SK-N-SH (cell line): ENCODE measurements around the gene CNTN4. TPM values are rescaled to one million over a fixed set of nuclear protein-coding genes. Genes with fewer than 3 reads are reported as not detected.

Source experiments
- CTCF ChIA-PET: fragments of 300-600, 350-600 bp; formaldehyde crosslinking; extraction: SDS; loops from one replicate; lab custom pipeline; 2021; lab: Yijun Ruan, JAX
- POLR2A ChIA-PET: fragments of 350-600 bp; sonication (Branson Sonifier 250); formaldehyde crosslinking; extraction: SDS; loops from one replicate; lab custom pipeline; 2020; ENCODE audit warnings: antibody characterized with exemption, inconsistent platforms; lab: Yijun Ruan, JAX
- DNase-seq: peaks from one replicate; pipeline ENCODE4 v3.0.0; 2012
- H2AFZ ChIP-seq: fragments of 200-600 bp; sonication (generic); 2 replicates; pipeline ENCODE4 v1.8.1; 2016; ENCODE audit warnings: antibody characterized with exemption, mild to moderate bottlenecking, low read depth
- H3F3A ChIP-seq: fragments of 200-600 bp; sonication (generic); replicated peaks from 2 replicates; pipeline ENCODE3; 2016; ENCODE audit warnings: antibody characterized with exemption, mild to moderate bottlenecking; ENCODE audit not compliant: insufficient read depth
- H3K27ac ChIP-seq, 2 experiments: fragments of 200-500 bp in 1 of 2; fragments of 200-600 bp in 1 of 2; sonication (Bioruptor generic) in 1 of 2; sonication (generic), shearing (Covaris generic) in 1 of 2; 2 replicates each; pipeline versions ENCODE4 v1.5.1 to v1.6.1; 2014 to 2016; ENCODE audit warnings: low read depth in 2 of 2, inconsistent platforms in 1 of 2, low read length in 1 of 2, mild to moderate bottlenecking in 1 of 2, mixed read lengths in 1 of 2
- H3K27me3 ChIP-seq: fragments of 200-600 bp; sonication (generic), shearing (Covaris generic); 2 replicates; pipeline ENCODE4 v1.6.1; 2016; ENCODE audit warnings: mixed run types; ENCODE audit not compliant: insufficient read depth
- H3K36me3 ChIP-seq, 2 experiments: fragments of 200-500 bp in 1 of 2; fragments of 200-600 bp in 1 of 2; sonication (Bioruptor generic) in 1 of 2; sonication (generic) in 1 of 2; replicated peaks in 1 of 2; 2 replicates each; pipeline versions ENCODE3 to v1.5.1; 2014 to 2016; ENCODE audit warnings: low read length in 1 of 2, mild to moderate bottlenecking in 1 of 2; ENCODE audit not compliant: insufficient read depth in 2 of 2, control insufficient read depth in 1 of 2
- H3K4me1 ChIP-seq, 2 experiments: fragments of 200-500 bp in 1 of 2; fragments of 200-600 bp in 1 of 2; sonication (Bioruptor generic) in 1 of 2; sonication (generic), shearing (Covaris generic) in 1 of 2; 2 replicates each; pipeline versions ENCODE4 v1.5.1 to v1.6.1; 2014 to 2016; ENCODE audit warnings: low read depth in 1 of 2, low read length in 1 of 2, mixed run types in 1 of 2; ENCODE audit not compliant: insufficient read depth in 2 of 2, control insufficient read depth in 1 of 2
- H3K4me2 ChIP-seq: fragments of 200-600 bp; sonication (generic), shearing (Covaris generic); 2 replicates; pipeline ENCODE4 v1.6.1; 2017; ENCODE audit warnings: mixed run types
- H3K4me3 ChIP-seq, 2 experiments: fragments of 200-500 bp in 1 of 2; fragments of 200-600 bp in 1 of 2; sonication (Bioruptor generic) in 1 of 2; sonication (generic), shearing (Covaris generic) in 1 of 2; 2 replicates each; pipeline versions ENCODE4 v1.5.1 to v1.8.1; 2014 to 2016; ENCODE audit warnings: low read depth in 2 of 2, inconsistent platforms in 1 of 2, low read length in 1 of 2, mild to moderate bottlenecking in 1 of 2, mixed read lengths in 1 of 2, moderate library complexity in 1 of 2
- H3K79me2 ChIP-seq: fragments of 200-600 bp; sonication (generic); 2 replicates; pipeline ENCODE4 v1.8.1; 2017; ENCODE audit warnings: mild to moderate bottlenecking; ENCODE audit not compliant: insufficient read depth
- H3K9ac ChIP-seq: fragments of 200-600 bp; sonication (generic); 2 replicates; pipeline ENCODE4 v1.6.1; 2017; ENCODE audit warnings: mixed run types
- H3K9me2 ChIP-seq: fragments of 200-600 bp; sonication (generic); 2 replicates; pipeline ENCODE4 v1.6.1; 2017; ENCODE audit warnings: mixed run types
- H3K9me3 ChIP-seq: fragments of 200-600 bp; sonication (generic); 2 replicates; pipeline ENCODE4 v1.6.1; 2017; ENCODE audit warnings: mixed run types, mild to moderate bottlenecking, moderate library complexity
- H4K20me1 ChIP-seq: fragments of 200-600 bp; sonication (generic); 2 replicates; pipeline ENCODE4 v1.6.1; 2017; ENCODE audit warnings: mild to moderate bottlenecking, mixed run types; ENCODE audit not compliant: insufficient read depth
- CTCF ChIP-seq: fragments of 200-600 bp; sonication (generic); IDR thresholded peaks from 2 replicates; pipeline ENCODE4 v1.6.1; 2017; ENCODE audit warnings: antibody characterized with exemption, mild to moderate bottlenecking, moderate library complexity
- ELF1 ChIP-seq: IDR thresholded peaks from 2 replicates; pipeline ENCODE4 v1.4.0; 2012
- EP300 ChIP-seq, 2 experiments: IDR thresholded peaks; 2 replicates each; pipeline versions ENCODE4 v1.4.0 to v1.6.1; 2012; ENCODE audit warnings: borderline replicate concordance in 1 of 2, low read depth in 1 of 2, low read length in 1 of 2
- EZH2phosphoT487 ChIP-seq: fragments of 200-600 bp; sonication (generic); IDR thresholded peaks from 2 replicates; pipeline ENCODE4 v1.6.1; 2017; ENCODE audit warnings: low read depth, mixed run types, mild to moderate bottlenecking, antibody characterized with exemption, moderate library complexity, borderline replicate concordance
- FOSL2 ChIP-seq: IDR thresholded peaks from 2 replicates; pipeline ENCODE4 v1.4.0; 2012; ENCODE audit warnings: low read depth, mild to moderate bottlenecking, moderate library complexity, borderline replicate concordance
- GABPA ChIP-seq: IDR thresholded peaks from 2 replicates; pipeline ENCODE4 v1.4.0; 2012; ENCODE audit warnings: low read depth, mild to moderate bottlenecking
- MAX ChIP-seq: IDR thresholded peaks from 2 replicates; pipeline ENCODE4 v1.4.0; 2012; ENCODE audit warnings: low read depth
- MEF2A ChIP-seq: IDR thresholded peaks from 2 replicates; pipeline ENCODE4 v1.4.0; 2012; ENCODE audit warnings: low read depth, borderline replicate concordance
- PBX3 ChIP-seq: IDR thresholded peaks from 2 replicates; pipeline ENCODE4; 2012
- RCOR1 ChIP-seq: fragments of 150-350 bp; IDR thresholded peaks from 2 replicates; pipeline ENCODE4 v1.6.1; 2017; ENCODE audit warnings: antibody characterized with exemption, low read length
- RFX5 ChIP-seq: IDR thresholded peaks from 2 replicates; pipeline ENCODE4 v1.6.1; 2012; ENCODE audit warnings: mild to moderate bottlenecking, improper control_type of control experiment, low read length
- TCF12 ChIP-seq: IDR thresholded peaks from 2 replicates; pipeline ENCODE4 v1.4.0; 2012
- WGBS: methylation state at CpG from one replicate; pipeline ENCODE4 v1.1.6; 2017; ENCODE audit warnings: low lambda C conversion rate; 5-methylcytosine and 5-hydroxymethylcytosine counted together
- polyA plus RNA-seq, 3 experiments: library from polyadenylated mRNA; depleted of rRNA; stranded (reverse); fragments of >200 nt; gene quantifications; 2 replicates each; pipeline ENCODE4 v1.2.3, GENCODE V29; 2012

The CNTN4 gene
- polyA plus RNA-seq, 1 of the 3 experiments (the other 2 are of a cell fraction) = 0.12 TPM

GRCh38 chr3:2897821-2898220 is 799.2 kb downstream of the CNTN4 start (continued):
- no peak for TF ChIP-seq MEF2A

GRCh38 chr3:2898591-2899353 is 800.1 kb downstream of the CNTN4 start:
- 16% methylated on average over 1 of the region's 1 CpG for WGBS

More at GRCh38 chr3:2898591-2899353, 800.1 kb downstream of the CNTN4 start:
- H3K36me3 ChIP-seq = no peaks in the 10 kb centered on the region
- no peak for DNase-seq
- H3K4me2 ChIP-seq = no peak overlapping the region
- H3K4me3 ChIP-seq = no peak overlapping the region
- H3F3A ChIP-seq = no peaks in the 10 kb centered on the region
- ChIA-PET POLR2A (no interaction called here), CTCF (interaction anchor here (1.0 kb wide), 1 partner anchor 23 kb away, joined by 3 read pairs; no protein-coding TSS in a partner anchor)
- H3K4me1 ChIP-seq = no peaks in the 10 kb centered on the region
- no peaks in the 10 kb centered on the region for H3K27me3 ChIP-seq
- no peaks in the 10 kb centered on the region for H4K20me1 ChIP-seq
- no peaks in the 10 kb centered on the region for H3K9me2 ChIP-seq
- no peak overlapping the region for H2AFZ ChIP-seq
- H3K27ac ChIP-seq = no peak overlapping the region
- no peak overlapping the region for H3K9ac ChIP-seq
- H3K79me2 ChIP-seq = no peaks in the 10 kb centered on the region
- TF ChIP-seq EP300 (IDR thresholded peaks at IDR 0.05; ENCODE audit: borderline replicate concordance in 1 of 2, low read depth in 1 of 2, low read length in 1 of 2) (no peak), ELF1 (no peak), FOSL2 (no peak), EZH2phosphoT487 (no peak), TCF12 (no peak), CTCF (no peak), MAX (no peak), GABPA (no peak), RFX5 (no peak), PBX3 (no peak), RCOR1 (no peak)
- no peaks in the 10 kb centered on the region; the same call in 1 of the 2 replicates for H3K9me3 ChIP-seq
